AG10803 (cell line): ENCODE results near the gene CHCHD3.

Experiments used
- DNase-seq: peaks from one replicate; pipeline ENCODE4 v3.0.0; 2010; ENCODE audit warnings: low read depth
- H3K4me3 ChIP-seq: 2 replicates; pipeline ENCODE4 v1.5.1; 2011; ENCODE audit warnings: mild to moderate bottlenecking, low read length, control low read depth
- CTCF ChIP-seq: conservative IDR thresholded peaks from 2 replicates; pipeline ENCODE4 v1.5.1; 2011; ENCODE audit warnings: mild to moderate bottlenecking, low read length, control low read depth, inconsistent platforms

CHCHD3 gene

GRCh38 chr7:132767378-132767777, 314.5 kb downstream of the CHCHD3 start:
- no peak overlapping the region for H3K4me3 ChIP-seq
- no peak for DNase-seq
- no peak for TF ChIP-seq CTCF

GRCh38 chr7:132766660-132767059, 315.2 kb downstream of the CHCHD3 start:
- TF ChIP-seq CTCF: no peak
- H3K4me3 ChIP-seq: no peak overlapping the region
- no peak for DNase-seq

GRCh38 chr7:132765861-132766260, 316.0 kb downstream of the CHCHD3 start:
- no peak overlapping the region for H3K4me3 ChIP-seq
- no peak for DNase-seq
- no peak for TF ChIP-seq CTCF

GRCh38 chr7:132764762-132765161, 317.1 kb downstream of the CHCHD3 start:
- TF ChIP-seq CTCF: no peak
- H3K4me3 ChIP-seq: no peak overlapping the region
- no peak for DNase-seq

- DNase-seq: no peak
- H3K4me3 ChIP-seq: no peak overlapping the region
- no peak for TF ChIP-seq CTCF
These were observed 321.0 kb downstream of the CHCHD3 start for GRCh38 chr7:132760866-132761265.

- H3K4me3 ChIP-seq: no peak overlapping the region
- peak; percentile 62 for DNase-seq
- no peak for TF ChIP-seq CTCF
These were observed 321.7 kb downstream of the CHCHD3 start for GRCh38 chr7:132760244-132760623.

GRCh38 chr7:132759482-132760243, 322.2 kb downstream of the CHCHD3 start:
- no peak for TF ChIP-seq CTCF
- DNase-seq: no peak
- H3K4me3 ChIP-seq: no peak overlapping the region
